ENCODE results near the gene MEIS2.

The MEIS2 gene

DNA sequence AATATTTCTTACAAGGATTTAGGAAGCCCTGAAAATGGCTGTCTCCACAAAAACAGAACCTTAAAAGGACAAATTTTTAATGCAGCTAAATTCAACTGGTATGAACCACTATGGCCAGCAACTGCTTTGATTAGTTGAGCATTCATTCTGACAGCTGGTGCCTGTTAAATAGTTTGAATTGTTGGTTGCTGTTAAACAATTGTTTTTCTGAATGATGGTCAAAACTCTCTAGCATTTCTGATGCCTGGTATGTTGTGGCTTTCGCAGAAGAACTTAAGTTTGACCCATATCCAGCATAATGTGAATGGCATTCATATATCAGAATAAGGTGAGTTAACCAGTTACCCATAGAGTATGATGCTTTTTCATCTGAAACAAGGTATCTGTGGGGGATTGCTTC lies 138.4 kb downstream of the MEIS2 start:
- Histone ChIP-seq H3K79me2 (ENCODE audit: control insufficient read depth, insufficient read depth, low read length, unreplicated experiment) (no peaks in the 10 kb centered on the region), H3K36me3 (ENCODE audit: insufficient read depth, low read length) (no peaks in the 10 kb centered on the region), H3K4me3 (ENCODE audit: low read depth, low read length) (no peak overlapping the region), H2AFZ (ENCODE audit: low read length, unreplicated experiment) (no peak overlapping the region), H3K27me3 (ENCODE audit: insufficient read depth, low read length) (no peaks in the 10 kb centered on the region), H3K4me1 (ENCODE audit: control insufficient read depth, insufficient read depth, low read length, unreplicated experiment) (no peaks in the 10 kb centered on the region), H3K27ac (ENCODE audit: low read depth, low read length) (no peak overlapping the region)

- H2AFZ ChIP-seq (ENCODE audit: low read length, unreplicated experiment), result no peak overlapping the region
- no peak overlapping the region for H3K4me3 ChIP-seq (ENCODE audit: low read depth, low read length)
- no peaks in the 10 kb centered on the region for H3K27me3 ChIP-seq (ENCODE audit: insufficient read depth, low read length)
- H3K27ac ChIP-seq (ENCODE audit: low read depth, low read length), result no peak overlapping the region
- no peaks in the 10 kb centered on the region for H3K79me2 ChIP-seq (ENCODE audit: control insufficient read depth, insufficient read depth, low read length, unreplicated experiment)
- H3K36me3 ChIP-seq (ENCODE audit: insufficient read depth, low read length), result no peaks in the 10 kb centered on the region
- H3K4me1 ChIP-seq (ENCODE audit: control insufficient read depth, insufficient read depth, low read length, unreplicated experiment), result no peaks in the 10 kb centered on the region
These were observed 139.5 kb downstream of the MEIS2 start for GRCh38 chr15:36960947-36961227.

DNA sequence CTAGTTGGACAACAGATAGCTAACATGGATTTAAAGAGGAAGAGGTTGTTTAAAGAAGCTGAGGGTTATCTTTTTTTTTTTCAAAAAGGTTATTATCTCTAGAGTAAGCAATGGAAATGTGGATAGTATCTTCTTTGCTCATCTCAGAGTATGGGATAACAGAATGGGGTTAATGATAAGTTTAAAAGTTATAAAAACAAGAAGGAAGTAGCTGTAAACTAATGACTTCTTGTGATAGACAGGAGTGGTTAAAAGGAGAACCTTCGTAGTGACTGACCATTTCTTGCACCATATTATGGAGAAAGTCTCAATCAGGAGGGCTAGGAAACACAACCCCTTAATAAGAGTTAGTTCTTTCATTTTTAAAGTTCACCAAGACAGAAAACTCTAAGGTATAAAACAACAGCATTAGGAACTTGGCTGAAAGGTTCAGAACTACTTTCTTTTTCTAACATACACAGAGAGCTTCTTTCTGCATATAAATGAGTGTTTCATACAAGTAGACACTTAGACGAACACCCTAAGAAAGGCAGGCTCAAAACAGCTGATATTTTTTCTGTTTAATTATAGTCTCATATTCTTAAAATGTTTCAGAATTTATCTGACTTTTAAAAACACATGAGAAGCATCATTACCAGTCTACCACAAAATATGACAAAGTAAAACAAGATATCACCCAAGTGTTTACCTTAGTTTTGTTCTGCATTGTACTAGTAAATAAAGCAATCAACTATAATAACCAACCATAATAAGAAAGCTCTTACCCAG lies 140.0 kb downstream of the MEIS2 start:
- no peaks in the 10 kb centered on the region for H3K27me3 ChIP-seq (ENCODE audit: insufficient read depth, low read length)
- no peaks in the 10 kb centered on the region for H3K36me3 ChIP-seq (ENCODE audit: insufficient read depth, low read length)
- H3K4me1 ChIP-seq (ENCODE audit: control insufficient read depth, insufficient read depth, low read length, unreplicated experiment), result no peaks in the 10 kb centered on the region
- H3K27ac ChIP-seq (ENCODE audit: low read depth, low read length), result no peak overlapping the region
- H3K79me2 ChIP-seq (ENCODE audit: control insufficient read depth, insufficient read depth, low read length, unreplicated experiment), result no peaks in the 10 kb centered on the region
- no peak overlapping the region for H3K4me3 ChIP-seq (ENCODE audit: low read depth, low read length)
- no peak overlapping the region for H2AFZ ChIP-seq (ENCODE audit: low read length, unreplicated experiment)

- H3K27ac ChIP-seq (ENCODE audit: low read depth, low read length), result no peak overlapping the region
- H3K27me3 ChIP-seq (ENCODE audit: insufficient read depth, low read length), result no peaks in the 10 kb centered on the region
- H3K36me3 ChIP-seq (ENCODE audit: insufficient read depth, low read length), result no peaks in the 10 kb centered on the region
- no peak overlapping the region for H3K4me3 ChIP-seq (ENCODE audit: low read depth, low read length)
- H3K4me1 ChIP-seq (ENCODE audit: control insufficient read depth, insufficient read depth, low read length, unreplicated experiment), result no peaks in the 10 kb centered on the region
- H2AFZ ChIP-seq (ENCODE audit: low read length, unreplicated experiment), result no peak overlapping the region
- H3K79me2 ChIP-seq (ENCODE audit: control insufficient read depth, insufficient read depth, low read length, unreplicated experiment), result no peaks in the 10 kb centered on the region
These were observed 140.6 kb downstream of the MEIS2 start for GRCh38 chr15:36959746-36960145.

DNA sequence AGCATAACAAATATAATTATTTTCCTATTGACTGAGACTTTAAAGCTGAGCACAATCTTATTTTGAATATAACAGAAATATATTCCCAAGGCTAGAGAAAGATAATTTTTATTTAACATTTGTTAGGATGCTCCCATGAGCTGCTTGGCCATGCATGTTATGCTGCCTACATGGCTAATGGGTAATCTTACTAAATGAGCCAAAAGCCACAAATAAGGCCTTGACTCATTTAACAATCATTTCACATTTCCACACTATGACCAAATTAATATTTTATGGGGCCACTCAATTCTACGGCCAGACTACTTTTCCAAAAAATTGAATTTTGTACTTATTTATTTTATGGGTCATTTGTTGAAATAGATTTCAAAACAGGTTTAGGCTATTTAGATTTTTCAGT lies 141.7 kb downstream of the MEIS2 start:
- H3K79me2 ChIP-seq (ENCODE audit: control insufficient read depth, insufficient read depth, low read length, unreplicated experiment), result no peaks in the 10 kb centered on the region
- H2AFZ ChIP-seq (ENCODE audit: low read length, unreplicated experiment), result no peak overlapping the region
- no peaks in the 10 kb centered on the region for H3K4me1 ChIP-seq (ENCODE audit: control insufficient read depth, insufficient read depth, low read length, unreplicated experiment)
- no peak overlapping the region for H3K27ac ChIP-seq (ENCODE audit: low read depth, low read length)
- no peaks in the 10 kb centered on the region for H3K27me3 ChIP-seq (ENCODE audit: insufficient read depth, low read length)
- H3K4me3 ChIP-seq (ENCODE audit: low read depth, low read length), result no peak overlapping the region
- no peaks in the 10 kb centered on the region for H3K36me3 ChIP-seq (ENCODE audit: insufficient read depth, low read length)

GRCh38 chr15:36954486-36954885 lies 145.9 kb downstream of the MEIS2 start:
- Histone ChIP-seq H3K36me3 (ENCODE audit: insufficient read depth, low read length) (no peaks in the 10 kb centered on the region), H3K4me1 (ENCODE audit: control insufficient read depth, insufficient read depth, low read length, unreplicated experiment) (peaks cover 7% of the 10 kb centered on the region), H3K27ac (ENCODE audit: low read depth, low read length) (no peak overlapping the region), H2AFZ (ENCODE audit: low read length, unreplicated experiment) (no peak overlapping the region), H3K4me3 (ENCODE audit: low read depth, low read length) (no peak overlapping the region), H3K79me2 (ENCODE audit: control insufficient read depth, insufficient read depth, low read length, unreplicated experiment) (no peaks in the 10 kb centered on the region), H3K27me3 (ENCODE audit: insufficient read depth, low read length) (no peaks in the 10 kb centered on the region)

GRCh38 chr15:36953346-36953745 lies 147.0 kb downstream of the MEIS2 start:
- no peak overlapping the region for H3K27ac ChIP-seq (ENCODE audit: low read depth, low read length)
- no peak overlapping the region for H2AFZ ChIP-seq (ENCODE audit: low read length, unreplicated experiment)
- peaks cover 7% of the 10 kb centered on the region for H3K4me1 ChIP-seq (ENCODE audit: control insufficient read depth, insufficient read depth, low read length, unreplicated experiment)
- no peaks in the 10 kb centered on the region for H3K36me3 ChIP-seq (ENCODE audit: insufficient read depth, low read length)
- H3K4me3 ChIP-seq (ENCODE audit: low read depth, low read length), result no peak overlapping the region
- no peaks in the 10 kb centered on the region for H3K27me3 ChIP-seq (ENCODE audit: insufficient read depth, low read length)
- no peaks in the 10 kb centered on the region for H3K79me2 ChIP-seq (ENCODE audit: control insufficient read depth, insufficient read depth, low read length, unreplicated experiment)

- Histone ChIP-seq H2AFZ (ENCODE audit: low read length, unreplicated experiment) (no peak overlapping the region), H3K4me1 (ENCODE audit: control insufficient read depth, insufficient read depth, low read length, unreplicated experiment) (peaks cover 7% of the 10 kb centered on the region), H3K27me3 (ENCODE audit: insufficient read depth, low read length) (no peaks in the 10 kb centered on the region), H3K36me3 (ENCODE audit: insufficient read depth, low read length) (no peaks in the 10 kb centered on the region), H3K79me2 (ENCODE audit: control insufficient read depth, insufficient read depth, low read length, unreplicated experiment) (no peaks in the 10 kb centered on the region), H3K27ac (ENCODE audit: low read depth, low read length) (no peak overlapping the region), H3K4me3 (ENCODE audit: low read depth, low read length) (no peak overlapping the region)
These were observed 148.6 kb downstream of the MEIS2 start for GRCh38 chr15:36951731-36952247.

GRCh38 chr15:36950371-36950770 lies 150.0 kb downstream of the MEIS2 start:
- Histone ChIP-seq H3K27ac (ENCODE audit: low read depth, low read length) (no peak overlapping the region), H2AFZ (ENCODE audit: low read length, unreplicated experiment) (no peak overlapping the region), H3K4me3 (ENCODE audit: low read depth, low read length) (no peak overlapping the region)

GRCh38 chr15:36948982-36949381 lies 151.4 kb downstream of the MEIS2 start:
- Histone ChIP-seq H3K4me3 (ENCODE audit: low read depth, low read length) (no peak overlapping the region), H3K79me2 (ENCODE audit: control insufficient read depth, insufficient read depth, low read length, unreplicated experiment) (no peaks in the 10 kb centered on the region), H3K36me3 (ENCODE audit: insufficient read depth, low read length) (no peaks in the 10 kb centered on the region), H2AFZ (ENCODE audit: low read length, unreplicated experiment) (no peak overlapping the region), H3K27ac (ENCODE audit: low read depth, low read length) (no peak overlapping the region), H3K27me3 (ENCODE audit: insufficient read depth, low read length) (no peaks in the 10 kb centered on the region), H3K4me1 (ENCODE audit: control insufficient read depth, insufficient read depth, low read length, unreplicated experiment) (peaks cover 7% of the 10 kb centered on the region)

More at GRCh38 chr15:36950371-36950770, 150.0 kb downstream of the MEIS2 start:
- H3K27me3 ChIP-seq (ENCODE audit: insufficient read depth, low read length), result no peaks in the 10 kb centered on the region
- peaks cover 7% of the 10 kb centered on the region for H3K4me1 ChIP-seq (ENCODE audit: control insufficient read depth, insufficient read depth, low read length, unreplicated experiment)
- H3K36me3 ChIP-seq (ENCODE audit: insufficient read depth, low read length), result no peaks in the 10 kb centered on the region
- H3K79me2 ChIP-seq (ENCODE audit: control insufficient read depth, insufficient read depth, low read length, unreplicated experiment), result no peaks in the 10 kb centered on the region

- H3K4me3 ChIP-seq (ENCODE audit: low read depth, low read length), result no peak overlapping the region
- no peaks in the 10 kb centered on the region for H3K79me2 ChIP-seq (ENCODE audit: control insufficient read depth, insufficient read depth, low read length, unreplicated experiment)
- peaks cover 4% of the 10 kb centered on the region for H3K4me1 ChIP-seq (ENCODE audit: control insufficient read depth, insufficient read depth, low read length, unreplicated experiment)
- H3K27ac ChIP-seq (ENCODE audit: low read depth, low read length), result no peak overlapping the region
- H3K27me3 ChIP-seq (ENCODE audit: insufficient read depth, low read length), result no peaks in the 10 kb centered on the region
- H3K36me3 ChIP-seq (ENCODE audit: insufficient read depth, low read length), result peaks cover 4% of the 10 kb centered on the region; the same call in 1 of the 2 replicates
- H2AFZ ChIP-seq (ENCODE audit: low read length, unreplicated experiment), result no peak overlapping the region
These were observed 153.2 kb downstream of the MEIS2 start for GRCh38 chr15:36947035-36947719.
